Sigmoid colon (tissue), 4 donors: ENCODE results near the gene GDAP1L1.

Experiments used
- EP300 ChIP-seq, 4 donors: sonication (generic); formaldehyde crosslinking; IDR thresholded peaks; one replicate each; pipeline ENCODE4 v1.6.1; 2017; ENCODE audit warnings: antibody characterized with exemption in 4 of 4
- POLR2A ChIP-seq, 2 donors: fragments of 450-650 bp; IDR thresholded peaks; one replicate each; pipeline ENCODE4 v1.6.1; 2016; ENCODE audit warnings: antibody characterized with exemption in 2 of 2, mild to moderate bottlenecking in 2 of 2, moderate library complexity in 2 of 2
- POLR2AphosphoS5 ChIP-seq, 4 donors: sonication (generic); formaldehyde crosslinking; IDR thresholded peaks; one replicate each; pipeline ENCODE4 v1.6.1; 2017; ENCODE audit warnings: antibody characterized with exemption in 4 of 4
- TF ChIP-seq, protein P1 (sequence below), 4 experiments: fragments of 450-650 bp in 3 of 4; fragments of 200-600 bp in 1 of 4; IDR thresholded peaks; one replicate each; pipeline ENCODE4 v1.5.1; 2016 to 2019; ENCODE audit warnings: antibody characterized with exemption in 4 of 4, mild to moderate bottlenecking in 3 of 4, moderate library complexity in 2 of 4

- TF ChIP-seq, protein P1, sequence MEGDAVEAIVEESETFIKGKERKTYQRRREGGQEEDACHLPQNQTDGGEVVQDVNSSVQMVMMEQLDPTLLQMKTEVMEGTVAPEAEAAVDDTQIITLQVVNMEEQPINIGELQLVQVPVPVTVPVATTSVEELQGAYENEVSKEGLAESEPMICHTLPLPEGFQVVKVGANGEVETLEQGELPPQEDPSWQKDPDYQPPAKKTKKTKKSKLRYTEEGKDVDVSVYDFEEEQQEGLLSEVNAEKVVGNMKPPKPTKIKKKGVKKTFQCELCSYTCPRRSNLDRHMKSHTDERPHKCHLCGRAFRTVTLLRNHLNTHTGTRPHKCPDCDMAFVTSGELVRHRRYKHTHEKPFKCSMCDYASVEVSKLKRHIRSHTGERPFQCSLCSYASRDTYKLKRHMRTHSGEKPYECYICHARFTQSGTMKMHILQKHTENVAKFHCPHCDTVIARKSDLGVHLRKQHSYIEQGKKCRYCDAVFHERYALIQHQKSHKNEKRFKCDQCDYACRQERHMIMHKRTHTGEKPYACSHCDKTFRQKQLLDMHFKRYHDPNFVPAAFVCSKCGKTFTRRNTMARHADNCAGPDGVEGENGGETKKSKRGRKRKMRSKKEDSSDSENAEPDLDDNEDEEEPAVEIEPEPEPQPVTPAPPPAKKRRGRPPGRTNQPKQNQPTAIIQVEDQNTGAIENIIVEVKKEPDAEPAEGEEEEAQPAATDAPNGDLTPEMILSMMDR (IDR thresholded peaks at IDR 0.05): no peak
- TF ChIP-seq POLR2AphosphoS5 (IDR thresholded peaks at IDR 0.05) (no peak), POLR2A (IDR thresholded peaks at IDR 0.05) (no peak), EP300 (IDR thresholded peaks at IDR 0.05) (no peak)
These were observed 22.5 kb upstream of the GDAP1L1 start for GRCh38 chr20:44224637-44225036.
